H1 (cell line): ENCODE measurements around the gene CAPN8. TPM values are rescaled to one million over a fixed set of nuclear protein-coding genes. Genes with fewer than 3 reads are reported as not detected.

ENCODE experiments used
- CHD7 ChIP-seq: fragments of 300-600 bp; sonication (generic); IDR thresholded peaks from 2 replicates; pipeline ENCODE4 v1.7.1; 2012; ENCODE audit warnings: low read length, moderate library complexity, mild to moderate bottlenecking, inconsistent platforms; ENCODE audit not compliant: insufficient replicate concordance
- MAFK ChIP-seq: IDR thresholded peaks from 2 replicates; pipeline ENCODE4 v1.6.1; 2012; ENCODE audit warnings: low read depth, mild to moderate bottlenecking, improper control_type of control experiment, low read length
- POU5F1 ChIP-seq: IDR thresholded peaks from 2 replicates; pipeline ENCODE4 v1.6.1; 2011; ENCODE audit warnings: low read depth, mild to moderate bottlenecking, low read length, moderate library complexity
- TAF7 ChIP-seq: optimal IDR thresholded peaks from 2 replicates; pipeline ENCODE3; 2011; ENCODE audit warnings: low read depth, mild to moderate bottlenecking, inconsistent platforms, low read length, moderate library complexity, borderline replicate concordance
- polyA plus RNA-seq, 7 experiments: library from polyadenylated mRNA; depleted of rRNA in 3 of 7; stranded (reverse) in 5 of 7; unstranded in 2 of 7; fragments of >200 nt in 5 of 7; fragments of 200-250 nt in 2 of 7; gene quantifications; 1 replicate in 5 of 7; 2 replicates in 1 of 7; 4 replicates in 1 of 7; pipeline versions ENCODE4 v1.2.1 to v1.2.3, GENCODE V29; 2011 to 2013; ENCODE audit warnings: missing spikeins in 2 of 7, mixed read lengths in 2 of 7
- total RNA-seq: library from RNA; stranded (reverse); fragmentation: NEBNext Ultra II Directional; extraction: Animal tissue kit (Norgen Biotek cat#: 25700); gene quantifications from 2 replicates; pipeline ENCODE4 v1.2.1, GENCODE V29; 2021

Gene CAPN8
- total and polyA plus RNA-seq, 2 of the 8 experiments (the other 6 are each of a cell fraction or from before 2014, with no cell fraction given) = 0.20 to 0.26 TPM

GRCh38 chr1:223538981-223539380, 126.5 kb downstream of the CAPN8 start (continued):
- TF ChIP-seq CHD7 = no peak
- no peak for TF ChIP-seq TAF7
- no peak for TF ChIP-seq MAFK
- no peak for TF ChIP-seq POU5F1
